ENCODE results near the gene PRR36.

PRR36 gene

DNA sequence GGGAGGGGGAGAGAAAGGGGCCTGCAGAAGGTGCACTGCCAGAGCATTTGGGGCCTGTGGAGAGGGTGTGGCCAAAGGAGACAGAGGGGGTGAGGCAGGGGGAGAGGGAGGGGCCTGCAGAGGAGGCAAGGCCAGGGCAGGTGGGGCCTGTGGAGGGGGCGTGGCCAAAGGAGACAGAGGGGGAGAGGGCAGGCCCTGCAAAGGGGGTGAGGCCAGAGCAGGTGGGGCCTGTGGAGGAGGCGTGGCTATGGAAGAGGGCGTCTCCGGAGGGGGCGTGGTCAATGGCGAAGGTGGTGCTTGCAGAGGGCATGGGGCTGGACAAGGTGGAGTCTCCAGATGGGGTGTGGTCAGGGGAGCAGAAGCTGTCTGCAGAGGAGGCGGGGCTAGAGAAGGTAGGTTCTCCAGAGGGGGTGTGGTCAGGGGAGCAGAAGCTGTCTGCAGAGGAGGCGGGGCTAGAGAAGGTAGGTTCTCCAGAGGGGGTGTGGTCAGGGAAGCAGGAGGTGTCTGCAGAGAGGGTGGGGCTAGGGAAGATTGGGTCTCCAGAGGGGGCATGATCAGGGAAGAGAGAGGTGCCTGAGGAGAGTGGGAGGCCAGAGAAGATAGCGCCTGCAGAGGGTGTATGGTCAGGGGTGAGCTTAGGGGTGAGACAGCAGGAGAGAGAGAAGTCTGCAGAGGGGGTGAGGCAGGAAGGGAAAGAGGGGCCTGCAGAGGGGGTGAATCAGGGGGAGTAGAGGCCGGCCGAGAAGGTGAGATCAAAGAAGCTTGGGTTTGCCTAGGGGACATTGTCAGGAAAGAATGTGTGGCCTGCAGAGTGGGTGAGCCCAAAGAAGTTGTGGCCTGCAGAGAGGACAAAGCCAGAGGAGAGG lies 3.4 kb downstream of the PRR36 start:
- ChIA-PET POLR2A (no interaction called here), CTCF (interaction anchor here (1.6 kb wide), 1 partner anchor 13 kb away, joined by 3 read pairs; no protein-coding TSS in a partner anchor)
- TF ChIP-seq, protein P1, sequence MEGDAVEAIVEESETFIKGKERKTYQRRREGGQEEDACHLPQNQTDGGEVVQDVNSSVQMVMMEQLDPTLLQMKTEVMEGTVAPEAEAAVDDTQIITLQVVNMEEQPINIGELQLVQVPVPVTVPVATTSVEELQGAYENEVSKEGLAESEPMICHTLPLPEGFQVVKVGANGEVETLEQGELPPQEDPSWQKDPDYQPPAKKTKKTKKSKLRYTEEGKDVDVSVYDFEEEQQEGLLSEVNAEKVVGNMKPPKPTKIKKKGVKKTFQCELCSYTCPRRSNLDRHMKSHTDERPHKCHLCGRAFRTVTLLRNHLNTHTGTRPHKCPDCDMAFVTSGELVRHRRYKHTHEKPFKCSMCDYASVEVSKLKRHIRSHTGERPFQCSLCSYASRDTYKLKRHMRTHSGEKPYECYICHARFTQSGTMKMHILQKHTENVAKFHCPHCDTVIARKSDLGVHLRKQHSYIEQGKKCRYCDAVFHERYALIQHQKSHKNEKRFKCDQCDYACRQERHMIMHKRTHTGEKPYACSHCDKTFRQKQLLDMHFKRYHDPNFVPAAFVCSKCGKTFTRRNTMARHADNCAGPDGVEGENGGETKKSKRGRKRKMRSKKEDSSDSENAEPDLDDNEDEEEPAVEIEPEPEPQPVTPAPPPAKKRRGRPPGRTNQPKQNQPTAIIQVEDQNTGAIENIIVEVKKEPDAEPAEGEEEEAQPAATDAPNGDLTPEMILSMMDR (IDR thresholded peaks at IDR 0.05; ENCODE audit: insufficient read depth, low read length, missing control alignments) = no peak
- no peak overlapping the region for H3K4me3 ChIP-seq (ENCODE audit: low read depth, low read length)
- no peak for DNase-seq (ENCODE audit: low read depth, low spot score)

DNA sequence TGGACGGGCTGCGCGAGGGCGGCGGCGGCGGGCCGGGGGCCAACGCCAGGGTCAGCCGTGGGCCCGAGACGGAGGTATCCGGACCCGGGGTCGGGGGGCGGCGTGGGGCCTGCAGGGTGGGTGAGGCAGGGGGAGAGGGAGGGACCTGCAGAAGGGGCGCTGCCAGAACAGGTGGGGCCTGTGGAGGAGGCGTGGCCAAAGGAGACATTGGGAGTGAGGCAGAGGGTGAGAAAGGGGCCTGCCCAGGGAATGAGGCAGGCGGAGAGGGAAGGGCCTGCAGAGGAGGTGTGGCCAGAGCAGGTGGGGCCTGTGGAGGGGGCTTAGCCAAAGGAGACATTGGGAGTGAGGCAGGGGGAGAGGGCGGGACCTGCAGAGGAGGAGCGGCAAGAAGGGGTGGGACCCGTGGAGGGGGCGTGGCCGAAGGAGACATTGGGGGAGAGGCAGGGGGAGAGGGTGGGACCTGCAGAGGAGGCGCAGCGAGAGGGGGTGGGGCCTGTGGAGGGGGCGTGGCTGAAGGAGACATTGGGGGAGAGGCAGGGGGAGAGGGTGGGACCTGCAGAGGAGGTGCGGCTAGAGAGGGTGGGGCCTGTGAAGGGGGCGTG lies 4.2 kb downstream of the PRR36 start:
- DNase-seq (ENCODE audit: low read depth, low spot score) = no peak
- TF ChIP-seq, protein P1 (IDR thresholded peaks at IDR 0.05; ENCODE audit: insufficient read depth, low read length, missing control alignments) = no peak
- peak overlapping the region; percentile 50 for H3K4me3 ChIP-seq (ENCODE audit: low read depth, low read length)
- ChIA-PET POLR2A (interaction anchor here (0.5 to 1.7 kb wide), 2 partner anchors 51 to 73 kb away, joined by 3 to 6 read pairs; partner anchors contain the start of gene SNAPC2), CTCF (interaction anchor here (0.8 to 3.1 kb wide), 20 partner anchors 8 to 302 kb away, joined by 3 to 61 read pairs (median 8); partner anchors contain the start of genes LRRC8E, MAP2K7, SNAPC2 and TIMM44)

DNA sequence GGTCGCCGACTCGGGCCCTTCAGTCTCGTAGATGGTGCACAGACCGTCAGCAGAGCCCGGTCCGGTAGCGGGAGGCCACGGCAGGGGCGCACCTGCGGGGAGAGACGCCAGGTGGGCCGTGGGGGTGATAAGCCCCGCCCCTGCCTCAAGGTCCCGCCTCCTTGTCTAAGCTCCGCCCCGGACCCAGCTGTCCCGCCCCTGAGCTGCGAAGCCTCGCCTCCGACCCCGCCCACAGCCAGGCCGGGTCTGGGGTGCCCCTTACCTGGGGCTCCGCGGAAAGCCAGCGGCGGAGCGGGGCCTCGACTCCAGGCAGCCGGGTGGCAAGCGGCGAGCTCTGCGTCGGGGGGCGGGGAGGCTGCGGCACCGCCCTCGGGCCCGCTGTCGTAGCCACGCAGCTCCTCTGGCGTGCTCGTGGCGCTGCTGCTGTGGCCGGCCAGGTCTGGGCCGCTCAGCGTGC lies 4.7 kb downstream of the PRR36 start:
- ChIA-PET CTCF (interaction anchor here (0.8 to 3.1 kb wide), 22 partner anchors 9 to 301 kb away, joined by 3 to 61 read pairs (median 8); partner anchors contain the start of genes LRRC8E, MAP2K7, SNAPC2 and TIMM44), POLR2A (interaction anchor here (0.5 to 1.7 kb wide), 4 partner anchors 34 to 136 kb away, joined by 3 to 6 read pairs (median 4); partner anchors contain the start of genes ELAVL1, MAP2K7 and SNAPC2)
- no peak for DNase-seq (ENCODE audit: low read depth, low spot score)
- H3K4me3 ChIP-seq (ENCODE audit: low read depth, low read length) = peak overlapping the region; percentile 50
- TF ChIP-seq, protein P1 (IDR thresholded peaks at IDR 0.05; ENCODE audit: insufficient read depth, low read length, missing control alignments) = peak; percentile 1

DNA sequence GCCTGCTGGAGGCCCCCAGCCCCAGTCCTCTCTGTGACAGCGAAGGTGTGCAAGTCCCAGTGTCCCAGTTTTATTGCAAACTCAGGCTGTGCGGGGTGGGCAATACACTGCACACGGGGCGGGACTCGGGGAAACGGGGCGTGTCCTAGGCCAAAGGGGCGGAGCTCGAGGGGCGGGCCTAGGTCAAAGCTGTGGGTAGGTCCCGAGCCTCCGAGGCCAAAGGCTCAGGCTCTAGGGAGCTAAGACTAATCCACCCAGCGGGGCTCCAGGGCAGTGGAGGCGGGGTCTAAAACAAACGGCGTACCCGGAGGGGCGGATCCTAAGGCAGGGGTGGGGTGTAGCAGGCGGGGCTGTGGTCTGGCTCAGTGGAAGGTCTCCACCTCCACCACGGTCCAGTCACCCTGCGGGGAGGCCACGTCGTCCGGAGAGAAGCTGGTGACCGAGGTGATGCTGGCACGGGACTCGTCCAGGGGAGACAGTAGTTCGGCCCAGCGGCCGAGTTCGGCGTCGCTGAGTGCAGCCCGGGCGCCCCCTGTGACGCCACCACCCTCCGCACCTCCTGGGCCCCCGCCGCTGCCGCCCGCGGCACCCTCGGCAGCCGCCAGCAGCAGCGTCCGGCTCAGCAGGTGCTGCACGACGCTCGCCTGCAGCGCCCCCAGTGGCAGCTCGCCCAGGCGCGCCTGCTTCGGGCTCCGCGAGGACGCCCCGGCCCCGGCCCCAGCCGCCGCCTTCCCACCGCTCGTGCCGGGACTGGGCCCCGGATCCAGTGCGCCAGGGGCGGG lies 5.3 kb downstream of the PRR36 start:
- CTCF ChIA-PET = interaction anchor here (0.7 to 3.1 kb wide), 24 partner anchors 10 to 395 kb away, joined by 3 to 61 read pairs (median 7); partner anchors contain the start of genes LRRC8E, MAP2K7, SNAPC2 and TIMM44
- no peak for DNase-seq (ENCODE audit: low read depth, low spot score)
- peak overlapping the region; percentile 50 for H3K4me3 ChIP-seq (ENCODE audit: low read depth, low read length)
- POLR2A ChIA-PET = interaction anchor here (0.7 to 1.7 kb wide), 3 partner anchors 35 to 136 kb away, joined by 3 to 6 read pairs (median 6); partner anchors contain the start of genes ELAVL1, MAP2K7 and SNAPC2
- TF ChIP-seq, protein P1 (IDR thresholded peaks at IDR 0.05; ENCODE audit: insufficient read depth, low read length, missing control alignments) = peak; percentile 73

DNA sequence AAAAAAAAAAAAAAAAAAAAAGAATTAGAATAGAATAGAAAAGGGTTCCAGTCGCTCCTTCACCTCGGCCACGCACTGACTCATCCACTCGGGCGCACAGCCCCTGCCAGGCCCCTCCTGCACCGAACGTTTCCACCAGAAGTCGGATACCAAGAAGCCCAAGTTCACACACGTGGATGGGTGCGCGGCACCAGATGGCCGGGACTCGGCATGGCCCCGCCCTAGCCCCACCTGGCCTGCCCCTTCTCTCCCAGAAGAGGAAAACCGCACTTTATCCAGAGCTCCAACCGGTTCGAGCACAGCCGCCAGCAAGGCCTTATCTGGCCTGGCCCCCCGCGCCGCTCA lies 5.9 kb downstream of the PRR36 start:
- DNase-seq (ENCODE audit: low read depth, low spot score) = no peak
- CTCF ChIA-PET = interaction anchor here (0.7 to 3.1 kb wide), 19 partner anchors 9 to 395 kb away, joined by 3 to 61 read pairs (median 8); partner anchors contain the start of genes LRRC8E, MAP2K7, SNAPC2 and TIMM44
- TF ChIP-seq, protein P1 (IDR thresholded peaks at IDR 0.05; ENCODE audit: insufficient read depth, low read length, missing control alignments) = no peak
- POLR2A ChIA-PET = interaction anchor here (1.5 to 1.7 kb wide), 2 partner anchors 36 to 52 kb away, joined by 6 read pairs; partner anchors contain the start of genes MAP2K7 and SNAPC2
- H3K4me3 ChIP-seq (ENCODE audit: low read depth, low read length) = no peak overlapping the region

Measured in AG04449 (cell line).